HTR-8/SVneo (cell line): ENCODE data around the gene CENPC.
A peak's percentile ranks its signal among the peaks of the same experiment; 100 is the strongest.
"Not testable (repeated sequence)": the region's sequence is repeated elsewhere in the genome, so short reads cannot be mapped to it uniquely, and the experiment has no call there.

Source experiments
- DNase-seq: peaks from one replicate; pipeline ENCODE4 v3.0.0; 2011; ENCODE audit warnings: low spot score, mixed read lengths; ENCODE audit not compliant: insufficient read length
- FAIRE-seq: peaks from 2 replicates; lab custom pipeline; 2011; peaks lifted over from hg19 to GRCh38; lab: Jason Lieb, UNC

The CENPC gene

DNA sequence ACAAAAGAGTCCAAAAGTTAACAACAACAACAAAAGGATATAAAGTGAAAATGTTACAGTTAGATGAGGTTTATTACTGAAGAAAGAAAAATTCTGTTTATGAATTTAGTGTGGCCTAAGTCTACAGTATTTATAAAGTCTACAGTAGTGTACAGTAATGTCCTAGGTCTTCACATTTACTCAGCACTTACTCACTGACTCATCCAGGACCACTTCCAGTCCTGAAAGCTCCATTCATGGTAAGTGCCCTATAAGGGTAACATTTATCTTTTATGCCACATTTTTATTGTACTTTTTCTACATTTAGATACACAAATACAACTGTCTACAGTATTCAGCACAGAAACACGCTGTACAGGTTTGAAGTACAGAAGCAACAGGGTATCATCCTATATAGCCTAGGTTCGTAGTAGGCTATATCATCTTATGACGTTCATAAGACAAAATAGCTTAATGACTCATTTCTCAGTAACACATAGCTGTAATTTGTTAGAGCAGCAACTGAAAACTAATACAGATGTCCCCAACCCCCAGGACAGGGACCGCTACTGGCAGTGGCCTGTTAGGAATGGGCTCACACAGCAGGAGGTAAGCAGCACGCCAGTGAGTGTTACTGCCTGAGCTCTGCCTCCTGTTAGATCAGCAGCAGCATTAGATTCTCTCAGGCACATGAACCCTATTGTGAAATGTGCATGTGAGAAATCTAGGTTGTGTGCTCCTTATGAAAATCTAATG, 61.3 kb downstream of the CENPC start:
- FAIRE-seq (no peak), DNase-seq (no peak)

DNA sequence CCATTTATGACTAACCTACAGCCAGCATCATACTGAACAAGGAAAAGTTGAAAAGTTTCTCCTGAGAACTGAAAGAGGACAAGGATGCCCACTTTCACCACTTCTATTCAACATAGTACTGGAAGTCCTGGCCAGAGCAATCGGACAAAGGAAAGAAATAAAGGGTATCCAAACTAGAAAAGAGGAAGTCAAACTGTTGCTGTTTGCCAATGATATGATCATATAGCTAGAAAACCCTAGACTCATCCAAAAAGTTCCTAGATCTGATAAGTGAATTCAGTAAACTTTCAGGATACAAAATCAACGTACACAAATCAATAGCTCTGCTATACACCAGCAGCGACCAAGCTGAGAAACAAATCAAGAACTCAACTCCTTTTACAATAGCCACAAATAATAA, 64.5 kb downstream of the CENPC start:
- FAIRE-seq, result no peak

DNA sequence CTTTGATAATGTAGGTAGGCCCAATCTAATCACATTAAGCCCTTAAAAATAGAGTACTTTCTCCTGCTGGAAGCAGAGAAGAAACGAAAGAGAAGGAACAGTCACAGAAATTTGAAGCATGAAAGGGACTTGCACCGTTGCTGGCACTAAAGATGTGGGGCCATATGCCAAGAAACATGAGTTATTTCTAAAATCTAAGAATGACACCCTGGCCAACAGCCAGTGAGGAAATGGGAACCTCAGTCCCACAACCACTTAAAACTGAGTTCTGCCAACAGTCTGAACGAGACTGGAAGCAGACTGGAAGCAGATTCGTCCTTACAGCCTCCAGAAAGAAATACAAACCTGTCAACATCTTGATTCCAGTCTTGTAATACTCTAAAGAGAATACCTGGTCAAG, 70.1 kb downstream of the CENPC start:
- DNase-seq (no peak), FAIRE-seq (no peak)

More for the DNA sequence above, 64.5 kb downstream of the CENPC start:
- DNase-seq, result no peak

DNA sequence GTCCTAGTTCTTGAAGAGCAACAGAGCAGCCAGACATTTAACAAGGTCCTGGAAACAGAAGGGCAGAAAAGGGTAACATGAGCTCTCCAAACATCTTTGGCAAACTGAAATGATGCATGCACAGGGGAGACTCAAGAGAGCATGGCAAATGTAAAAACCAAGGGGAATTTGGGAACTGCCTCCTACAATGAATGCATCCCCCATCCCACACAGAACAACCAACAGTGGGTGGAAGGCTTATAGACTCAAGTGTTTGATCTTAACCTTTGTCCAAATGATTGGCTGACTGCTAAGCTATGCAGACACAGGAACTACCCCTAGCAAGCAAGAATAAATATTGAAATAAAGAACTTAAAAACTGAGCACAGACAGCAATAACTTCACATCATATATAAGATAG, 74.4 kb downstream of the CENPC start:
- FAIRE-seq, result no peak
- no peak for DNase-seq

DNA sequence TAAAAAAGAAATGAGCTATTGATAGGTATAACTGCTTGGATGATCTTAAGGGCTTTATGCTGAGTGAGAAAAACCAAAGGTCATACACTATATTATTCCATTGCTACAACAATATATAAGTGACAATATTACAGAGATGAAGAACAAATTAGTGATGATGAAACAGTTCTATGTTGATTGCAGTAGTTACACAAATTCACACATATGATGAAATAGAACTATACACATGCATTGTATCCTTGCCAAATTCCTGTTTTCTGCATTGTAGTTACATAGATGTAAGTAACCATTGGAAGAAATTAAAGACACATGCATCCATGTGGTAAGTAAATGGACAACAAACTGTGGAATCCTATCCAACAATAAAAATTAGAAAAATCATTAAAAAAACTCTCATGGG, 76.5 kb downstream of the CENPC start:
- no peak for FAIRE-seq

DNA sequence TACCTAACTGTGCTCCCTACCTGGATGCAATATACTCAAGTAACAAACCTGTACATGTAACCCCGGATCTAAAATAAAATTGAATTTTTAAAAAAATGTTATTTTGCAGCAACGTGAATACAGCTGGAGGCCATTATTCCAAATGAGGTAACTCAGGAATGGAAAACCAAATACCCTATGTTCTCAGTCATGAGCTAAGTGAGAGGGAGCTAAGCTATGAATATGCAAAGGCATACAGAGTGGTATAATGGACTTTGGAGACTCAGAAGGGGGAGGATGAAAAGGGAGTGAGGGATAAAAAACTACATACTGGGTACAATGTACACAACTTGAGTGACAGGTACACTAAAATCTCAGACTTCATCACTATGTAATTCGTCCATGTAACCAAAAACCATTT, 78.6 kb downstream of the CENPC start:
- no peak for DNase-seq
- FAIRE-seq, result no peak

More for the DNA sequence above, 76.5 kb downstream of the CENPC start:
- DNase-seq, result no peak

DNA sequence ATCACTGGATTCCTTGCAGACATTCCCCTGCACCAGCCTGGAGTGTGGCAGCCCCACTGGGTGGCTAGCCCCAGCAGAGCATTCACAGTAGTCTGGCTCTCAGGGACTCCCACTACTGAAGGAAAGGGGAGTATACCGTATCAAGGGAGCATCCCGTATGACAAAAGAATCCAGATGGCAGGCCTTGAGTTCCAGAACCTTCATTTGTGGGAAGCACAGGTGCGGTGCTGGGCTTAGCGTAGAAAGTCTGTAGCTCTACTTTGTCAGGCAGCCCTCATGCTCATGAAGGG, 79.6 kb downstream of the CENPC start:
- no peak for FAIRE-seq
- no peak for DNase-seq

DNA sequence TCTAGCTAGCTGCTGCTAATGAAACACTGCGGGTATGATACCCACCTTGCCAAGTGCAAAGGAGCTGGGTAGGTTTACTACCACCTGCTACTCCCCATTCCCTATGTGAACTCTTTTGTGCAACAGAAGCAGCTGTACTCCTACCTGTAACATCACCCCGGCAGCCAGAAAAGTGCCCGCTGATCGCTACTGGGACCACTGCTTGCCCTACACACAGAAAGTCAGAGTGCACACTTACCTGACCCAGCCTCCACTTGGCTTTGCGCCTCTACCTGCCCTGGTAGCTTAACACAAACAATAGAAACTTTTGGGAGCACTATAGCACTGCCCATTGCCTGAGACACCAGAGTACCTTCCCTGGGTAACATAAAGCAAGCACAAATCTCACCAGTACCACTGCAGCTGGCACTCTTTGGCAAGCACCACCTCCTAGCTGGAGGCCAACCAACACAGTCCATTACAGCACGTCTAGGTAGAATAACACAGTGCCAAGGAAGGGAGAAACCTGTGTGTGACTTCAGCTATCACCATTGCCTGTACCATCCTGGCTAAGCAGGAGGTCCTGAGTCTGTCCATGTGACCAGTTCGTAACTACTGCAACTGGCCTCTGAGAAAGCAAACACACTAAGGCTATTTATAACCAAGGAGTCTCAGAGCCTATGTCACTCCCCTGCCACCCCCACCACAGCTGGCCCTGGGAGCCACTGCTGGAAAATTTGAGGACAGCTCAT, 80.1 kb downstream of the CENPC start:
- FAIRE-seq, result no peak
- no peak for DNase-seq

DNA sequence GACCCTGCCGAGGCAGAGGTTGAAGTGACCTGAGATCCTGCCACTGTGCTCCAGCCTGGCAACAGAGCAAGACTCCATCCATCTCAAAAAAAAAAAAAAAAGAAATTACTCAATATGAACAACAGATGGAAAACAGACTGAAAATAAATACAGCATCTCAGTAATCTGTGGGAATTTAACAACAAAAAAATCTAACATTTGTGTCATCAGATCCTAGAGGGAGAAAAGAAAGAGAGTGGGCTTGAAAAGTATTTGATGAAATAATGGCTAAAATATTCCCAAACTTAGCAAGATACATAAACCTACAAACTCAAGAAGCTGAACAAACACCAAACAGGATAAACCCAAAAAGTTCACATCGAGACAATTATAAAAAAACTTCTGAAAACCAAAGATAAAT, 84.7 kb downstream of the CENPC start:
- FAIRE-seq, result no peak

DNA sequence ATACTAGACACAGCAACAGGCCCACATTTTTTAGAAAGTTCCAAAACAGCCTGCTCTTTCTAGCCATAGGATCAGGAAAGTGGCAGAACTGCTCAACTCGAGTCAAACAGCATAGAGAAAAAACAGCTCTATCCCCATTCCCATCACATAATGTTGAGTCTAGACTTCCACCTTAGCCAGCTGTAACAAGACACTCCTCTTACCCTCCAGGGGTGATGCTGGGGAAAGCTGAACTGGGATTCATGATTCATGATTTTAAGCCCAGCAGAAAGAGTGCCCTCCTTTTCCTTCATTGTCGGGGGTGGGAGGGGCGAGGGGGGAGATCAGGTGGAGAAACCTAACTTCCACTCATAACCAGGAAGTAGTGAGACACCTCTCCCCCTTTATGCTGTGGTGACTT, 86.1 kb downstream of the CENPC start:
- no peak for FAIRE-seq

More for the DNA sequence above, 84.7 kb downstream of the CENPC start:
- DNase-seq, result no peak

DNA sequence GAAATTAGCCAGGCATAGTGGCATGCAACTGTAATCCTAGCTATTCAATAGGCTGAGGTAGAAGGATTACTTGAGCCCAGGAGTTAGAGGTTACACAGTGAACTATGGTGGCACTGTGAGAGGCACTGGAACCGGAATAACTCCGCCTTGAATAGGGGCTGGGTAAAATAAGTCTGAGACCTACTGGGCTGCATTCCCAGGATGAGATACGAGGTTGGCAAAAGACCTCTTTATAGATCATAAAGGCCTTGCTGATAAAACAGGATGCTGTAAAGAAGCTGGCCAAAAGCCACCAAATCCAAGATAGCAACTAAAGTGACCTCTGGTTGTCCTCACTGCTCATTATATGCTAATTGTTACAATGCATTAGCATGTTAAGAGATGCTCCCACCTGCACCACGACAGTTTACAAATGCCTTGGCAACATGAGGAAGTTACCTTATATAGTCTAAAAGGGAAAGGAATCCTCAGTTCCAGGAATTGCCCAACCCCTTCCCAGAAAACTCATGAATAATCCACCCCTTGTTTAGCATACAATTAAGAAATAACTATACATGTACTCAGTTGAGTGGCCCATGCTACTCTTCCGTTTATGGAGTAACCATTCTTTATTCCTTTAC, 88.6 kb downstream of the CENPC start:
- FAIRE-seq, result no peak
- no peak for DNase-seq

More for the DNA sequence above, 86.1 kb downstream of the CENPC start:
- no peak for DNase-seq

DNA sequence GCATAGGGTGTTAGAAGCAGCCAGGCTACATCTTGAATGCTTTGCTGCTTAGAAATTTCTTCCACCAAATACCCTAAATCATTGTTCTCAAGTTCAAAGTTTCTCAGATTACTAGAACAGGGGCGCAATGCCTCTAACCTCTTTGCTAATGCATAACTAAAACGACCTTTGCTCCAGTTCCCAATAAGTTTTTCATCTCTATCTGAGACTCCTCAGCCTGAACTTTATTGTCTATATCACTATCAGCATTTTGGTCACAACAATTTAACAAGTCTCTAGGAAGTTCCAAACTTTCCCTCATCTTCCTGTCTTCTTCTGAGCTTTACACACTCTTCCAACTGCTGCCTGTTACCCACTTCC, 92.5 kb downstream of the CENPC start:
- DNase-seq, FAIRE-seq: not testable (repeated sequence)

DNA sequence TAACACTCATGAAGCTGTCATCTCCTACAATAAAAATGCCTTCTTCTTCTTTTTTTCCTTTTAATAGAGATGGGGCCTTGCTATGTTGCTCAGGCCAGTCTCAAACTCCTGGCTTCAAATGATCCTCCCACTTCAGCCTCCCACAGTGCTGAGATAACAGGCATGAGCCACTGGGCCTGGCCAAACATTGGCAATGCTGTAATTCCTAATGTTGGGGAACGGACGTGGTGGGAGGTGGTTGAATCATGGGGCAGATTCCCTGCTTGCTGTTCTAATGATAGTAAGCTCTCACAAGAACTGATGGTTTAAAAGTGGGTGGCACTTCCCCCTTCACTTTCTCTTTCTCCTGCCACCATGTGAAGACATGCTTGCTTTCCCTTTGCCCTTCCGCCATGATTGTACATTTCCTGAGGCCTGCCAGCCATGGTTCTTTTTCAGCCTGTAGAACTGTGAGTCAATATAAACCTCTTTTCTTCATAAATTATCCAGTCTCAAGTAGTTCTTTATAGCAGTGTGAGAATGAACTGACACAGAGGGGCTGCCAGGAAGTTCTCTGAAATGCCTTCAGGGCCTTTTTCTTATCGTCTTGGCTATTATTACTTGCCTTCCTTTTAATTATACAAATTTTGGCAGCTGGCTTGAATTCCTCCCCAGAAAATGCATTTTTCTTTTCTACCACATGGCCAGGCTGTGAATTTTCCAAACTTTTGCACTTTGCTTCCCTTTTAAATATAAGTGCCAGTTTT, 93.0 kb downstream of the CENPC start:
- FAIRE-seq (no peak), DNase-seq (no peak)

DNA sequence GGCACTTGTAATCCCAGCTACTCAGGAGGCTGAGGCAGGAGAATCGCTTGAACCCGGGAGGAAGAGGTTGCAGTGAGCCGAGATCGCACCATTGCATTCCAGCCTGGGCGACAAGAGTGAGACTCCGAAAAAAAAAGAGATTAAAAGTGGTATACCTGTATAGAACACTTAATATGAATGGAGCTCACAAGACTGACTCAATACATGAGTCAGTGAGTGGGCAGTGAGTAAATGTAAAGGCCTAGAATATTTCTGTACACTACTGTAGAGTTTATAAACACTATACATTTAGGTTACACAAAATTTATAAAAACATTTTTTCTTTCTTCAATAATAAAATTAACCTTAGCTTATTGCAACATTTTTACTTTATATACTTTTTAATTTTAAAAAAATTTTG, 93.8 kb downstream of the CENPC start:
- FAIRE-seq, result no peak
- peak; percentile 5 for DNase-seq

DNA sequence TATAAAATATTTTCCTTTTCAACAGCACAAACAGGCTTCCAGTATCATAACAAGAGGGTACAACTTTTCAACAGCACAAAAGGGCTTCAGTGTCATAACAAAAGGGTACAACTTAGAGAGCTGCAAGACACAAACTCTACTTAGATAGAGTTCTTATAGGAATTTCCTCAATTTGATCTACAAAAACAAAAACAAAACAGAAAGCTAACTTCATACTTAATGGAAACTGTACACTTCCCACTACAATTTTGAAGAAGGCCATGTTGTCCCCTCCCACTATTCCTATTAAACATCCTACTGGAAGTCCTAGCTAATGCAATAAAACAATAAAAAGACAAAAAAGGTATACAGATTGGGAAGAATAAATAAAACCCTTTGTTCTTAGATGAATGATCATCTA, 96.7 kb downstream of the CENPC start:
- DNase-seq (no peak), FAIRE-seq (no peak)

DNA sequence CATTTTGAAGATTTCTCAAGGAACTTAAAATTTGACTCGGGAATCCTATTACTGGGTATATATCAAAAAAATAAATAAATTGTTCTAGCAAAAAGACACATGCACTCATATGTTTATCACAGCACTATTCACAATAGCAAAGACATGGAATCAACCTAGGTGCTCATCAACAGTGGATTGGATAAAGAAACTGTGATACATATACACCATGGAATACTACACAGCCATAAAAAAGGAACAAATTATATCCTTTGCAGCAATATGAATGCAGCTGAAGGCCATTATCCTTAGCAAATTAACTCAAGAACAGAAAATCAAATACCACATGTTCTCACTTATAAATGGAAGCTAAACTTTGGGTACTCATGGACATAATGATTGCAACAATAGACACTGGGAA, 97.4 kb downstream of the CENPC start:
- FAIRE-seq (no peak), DNase-seq (no peak)

DNA sequence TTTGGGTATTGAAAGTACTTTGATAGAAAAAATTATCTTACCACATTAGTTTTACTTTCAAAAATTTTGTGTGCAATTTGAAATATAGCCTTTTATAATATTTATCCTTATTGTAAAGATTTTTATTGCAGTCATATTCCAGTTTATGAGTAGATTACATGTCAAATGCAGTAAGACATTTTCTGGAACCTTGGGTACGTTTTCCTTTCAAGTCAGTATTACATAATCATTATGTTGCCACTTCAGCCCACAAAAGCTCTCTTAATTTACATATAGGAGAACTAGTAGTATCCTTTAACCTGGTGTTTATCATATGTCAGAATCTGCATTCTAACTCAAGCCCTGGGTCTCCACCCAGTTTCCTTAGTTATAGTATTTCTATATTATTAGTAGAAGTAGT, 98.5 kb downstream of the CENPC start:
- DNase-seq (no peak), FAIRE-seq (no peak)

DNA sequence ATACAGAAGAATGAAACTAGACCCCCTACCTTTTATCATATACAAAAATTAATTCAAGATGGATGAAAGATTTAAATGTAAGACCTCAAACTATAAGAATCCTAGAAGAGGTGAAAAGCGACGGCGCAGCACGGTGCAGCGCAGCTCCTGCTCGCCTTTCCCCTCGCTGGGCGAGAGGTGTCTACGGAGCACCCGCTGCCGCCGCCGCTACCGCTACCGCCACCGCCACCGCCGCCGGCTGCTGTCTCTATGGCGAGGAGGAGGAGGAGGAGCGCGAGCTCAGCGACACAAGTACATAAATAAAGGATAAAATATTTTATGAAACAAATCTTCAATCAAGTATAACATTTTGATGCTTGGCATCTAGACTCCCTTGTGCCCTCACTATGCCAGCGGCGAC, 99.4 kb downstream of the CENPC start:
- DNase-seq, FAIRE-seq: not testable (repeated sequence)

DNA sequence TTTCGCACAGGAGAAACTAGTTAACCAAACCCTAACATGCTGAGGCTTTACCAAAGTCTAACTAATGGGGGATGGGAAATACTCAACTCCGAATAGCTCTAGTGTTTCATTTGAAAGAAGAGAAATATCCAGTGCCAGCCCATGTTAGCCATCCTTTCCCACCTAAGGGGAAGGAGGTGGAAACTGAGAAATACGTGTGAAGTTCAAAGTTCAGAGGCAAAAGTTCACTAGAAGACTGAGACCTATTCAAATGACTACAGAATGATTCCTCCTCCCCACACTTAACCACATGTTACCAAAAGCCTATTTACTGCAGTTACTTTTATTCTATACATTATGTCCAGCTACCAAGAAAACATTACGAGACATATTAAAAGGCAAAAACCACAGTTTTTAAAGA, 106.3 kb downstream of the CENPC start:
- FAIRE-seq (no peak), DNase-seq (no peak)

DNA sequence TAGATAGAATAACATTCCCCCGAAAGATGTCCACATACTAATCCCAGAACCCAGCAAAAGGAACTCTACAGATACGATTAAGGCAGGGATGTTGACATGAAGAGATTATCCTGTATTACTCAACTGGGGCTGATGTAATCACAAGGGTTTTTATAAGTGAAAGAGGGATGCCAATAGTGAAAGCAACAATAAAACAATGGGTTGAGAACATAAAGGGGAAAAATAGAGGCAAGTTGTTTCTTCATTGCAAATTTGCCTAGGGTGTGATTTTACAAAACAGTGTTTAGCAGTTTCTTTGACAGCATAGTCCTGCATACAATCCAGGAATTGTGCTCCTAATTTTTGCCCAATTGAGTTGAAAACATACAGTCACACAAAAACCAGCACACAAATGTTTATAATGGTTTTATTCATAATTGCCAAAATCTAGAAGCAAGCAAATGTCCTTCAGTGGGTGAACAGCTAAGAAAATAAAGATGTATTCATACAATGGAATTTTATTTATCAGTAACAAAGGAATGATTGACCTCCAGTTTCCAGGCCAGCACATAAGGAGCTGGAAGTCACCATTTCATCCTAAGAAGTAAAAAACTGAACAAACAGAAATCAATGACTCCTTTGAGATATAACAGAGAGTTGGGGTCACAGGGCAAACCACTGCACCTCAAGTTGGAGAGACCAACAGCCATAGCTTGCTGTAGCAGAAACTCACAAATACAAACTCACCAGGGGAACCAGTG, 107.2 kb downstream of the CENPC start:
- FAIRE-seq, result no peak
- DNase-seq, result no peak
